MM.1S (cell line): ENCODE data around the gene DCAF17.
"Not testable (repeated sequence)": the region's sequence is repeated elsewhere in the genome, so short reads cannot be mapped to it uniquely, and the experiment has no call there.

ENCODE experiments used
- DNase-seq: peaks from one replicate; pipeline ENCODE4 v3.0.0-alpha.2; 2015
- H2AFZ ChIP-seq: fragments of 300-600 bp; sonication (generic); 2 replicates; pipeline ENCODE4 v1.6.0; 2016; ENCODE audit warnings: antibody characterized with exemption, low read length
- H3F3A ChIP-seq: fragments of 300-600 bp; sonication (generic); 2 replicates; pipeline ENCODE4 v1.6.1; 2016; ENCODE audit warnings: mild to moderate bottlenecking, antibody characterized with exemption, low read length, moderate library complexity, mixed read lengths; ENCODE audit not compliant: insufficient read depth
- H3K27ac ChIP-seq: fragments of 300-600 bp; sonication (generic); 2 replicates; pipeline ENCODE4 v1.5.1; 2016; ENCODE audit warnings: mild to moderate bottlenecking, low read length
- H3K27me3 ChIP-seq: fragments of 300-600 bp; sonication (generic); replicated peaks from 2 replicates; pipeline ENCODE4 v1.6.0; 2016; ENCODE audit warnings: low read length; ENCODE audit not compliant: insufficient read depth
- H3K36me3 ChIP-seq: fragments of 300-600 bp; sonication (generic); replicated peaks from 2 replicates; pipeline ENCODE4 v1.6.1; 2016; ENCODE audit warnings: mild to moderate bottlenecking, low read length, mixed read lengths; ENCODE audit not compliant: insufficient read depth
- H3K4me1 ChIP-seq: fragments of 300-600 bp; sonication (generic); 2 replicates; pipeline ENCODE4 v1.6.1; 2016; ENCODE audit warnings: low read length, mixed read lengths
- H3K4me2 ChIP-seq: fragments of 300-600 bp; sonication (generic); 2 replicates; pipeline ENCODE4 v1.6.0; 2016; ENCODE audit warnings: low read depth, low read length
- H3K4me3 ChIP-seq: fragments of 300-600 bp; sonication (generic); 2 replicates; pipeline ENCODE4 v1.5.1; 2016; ENCODE audit warnings: low read length, mixed read lengths
- H3K79me2 ChIP-seq: fragments of 300-600 bp; sonication (generic); 2 replicates; pipeline ENCODE4 v1.6.1; 2016; ENCODE audit warnings: mixed run types, low read length, mixed read lengths
- H3K9ac ChIP-seq: fragments of 300-600 bp; sonication (generic); 2 replicates; pipeline ENCODE4 v1.6.1; 2016; ENCODE audit warnings: low read length, mixed read lengths
- H3K9me2 ChIP-seq: fragments of 300-600 bp; sonication (generic); replicated peaks from 2 replicates; pipeline ENCODE4 v1.6.1; 2016; ENCODE audit warnings: mild to moderate bottlenecking, low read length, mixed read lengths; ENCODE audit not compliant: insufficient read depth
- H3K9me3 ChIP-seq: fragments of 300-600 bp; sonication (generic); replicated peaks from 2 replicates; pipeline ENCODE4 v1.6.1; 2016; ENCODE audit warnings: mild to moderate bottlenecking, low read length, mixed read lengths; ENCODE audit not compliant: insufficient read depth
- H4K20me1 ChIP-seq: fragments of 300-600 bp; sonication (generic); 2 replicates; pipeline ENCODE4 v1.6.1; 2016; ENCODE audit warnings: mild to moderate bottlenecking, low read length, moderate library complexity, mixed read lengths; ENCODE audit not compliant: insufficient read depth
- EZH2 ChIP-seq: fragments of 300-600 bp; sonication (generic); optimal IDR thresholded peaks from 2 replicates; pipeline ENCODE3; 2017; ENCODE audit warnings: low read depth, mild to moderate bottlenecking, antibody characterized with exemption, low read length, mixed read lengths
- EZH2phosphoT487 ChIP-seq: fragments of 300-600 bp; sonication (generic); IDR thresholded peaks from 2 replicates; pipeline ENCODE4 v1.6.1; 2018; ENCODE audit warnings: antibody characterized with exemption, low read length
- TF ChIP-seq, protein P1 (sequence below): fragments of 300-600 bp; sonication (generic); IDR thresholded peaks from 2 replicates; pipeline ENCODE4 v1.5.1; 2016; ENCODE audit warnings: antibody characterized with exemption, low read length, mixed read lengths

The DCAF17 gene

GRCh38 chr2:171420728-171421563 lies 13.1 kb upstream of the DCAF17 start:
- Histone ChIP-seq H3K27me3 (no peaks in the 10 kb centered on the region), H3K9me2 (no peaks in the 10 kb centered on the region), H4K20me1 (no peaks in the 10 kb centered on the region), H3K4me2 (no peak overlapping the region), H3K9me3 (no peaks in the 10 kb centered on the region), H3K27ac (no peak overlapping the region), H3K4me1 (no peaks in the 10 kb centered on the region), H3K9ac (no peak overlapping the region), H3K79me2 (no peaks in the 10 kb centered on the region), H3F3A (no peaks in the 10 kb centered on the region), H3K4me3 (no peak overlapping the region), H2AFZ (no peak overlapping the region), H3K36me3 (no peaks in the 10 kb centered on the region)
- TF ChIP-seq, protein P1, sequence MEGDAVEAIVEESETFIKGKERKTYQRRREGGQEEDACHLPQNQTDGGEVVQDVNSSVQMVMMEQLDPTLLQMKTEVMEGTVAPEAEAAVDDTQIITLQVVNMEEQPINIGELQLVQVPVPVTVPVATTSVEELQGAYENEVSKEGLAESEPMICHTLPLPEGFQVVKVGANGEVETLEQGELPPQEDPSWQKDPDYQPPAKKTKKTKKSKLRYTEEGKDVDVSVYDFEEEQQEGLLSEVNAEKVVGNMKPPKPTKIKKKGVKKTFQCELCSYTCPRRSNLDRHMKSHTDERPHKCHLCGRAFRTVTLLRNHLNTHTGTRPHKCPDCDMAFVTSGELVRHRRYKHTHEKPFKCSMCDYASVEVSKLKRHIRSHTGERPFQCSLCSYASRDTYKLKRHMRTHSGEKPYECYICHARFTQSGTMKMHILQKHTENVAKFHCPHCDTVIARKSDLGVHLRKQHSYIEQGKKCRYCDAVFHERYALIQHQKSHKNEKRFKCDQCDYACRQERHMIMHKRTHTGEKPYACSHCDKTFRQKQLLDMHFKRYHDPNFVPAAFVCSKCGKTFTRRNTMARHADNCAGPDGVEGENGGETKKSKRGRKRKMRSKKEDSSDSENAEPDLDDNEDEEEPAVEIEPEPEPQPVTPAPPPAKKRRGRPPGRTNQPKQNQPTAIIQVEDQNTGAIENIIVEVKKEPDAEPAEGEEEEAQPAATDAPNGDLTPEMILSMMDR = no peak
- no peak for TF ChIP-seq EZH2phosphoT487
- TF ChIP-seq EZH2 = no peak
- DNase-seq = no peak

- not testable (repeated sequence) for H3K79me2 ChIP-seq
These were observed 11.1 kb upstream of the DCAF17 start for GRCh38 chr2:171422710-171423495.

GRCh38 chr2:171430516-171431410 lies 3.3 kb upstream of the DCAF17 start:
- DNase-seq = no peak
- Histone ChIP-seq H3F3A (peaks cover 19% of the 10 kb centered on the region), H3K79me2 (peaks cover 35% of the 10 kb centered on the region), H4K20me1 (no peaks in the 10 kb centered on the region), H3K27me3 (no peaks in the 10 kb centered on the region), H3K9ac (no peak overlapping the region), H3K4me2 (no peak overlapping the region), H3K4me3 (no peak overlapping the region), H3K9me2 (no peaks in the 10 kb centered on the region), H2AFZ (no peak overlapping the region), H3K27ac (no peak overlapping the region), H3K4me1 (peaks cover 11% of the 10 kb centered on the region), H3K9me3 (no peaks in the 10 kb centered on the region), H3K36me3 (no peaks in the 10 kb centered on the region)
- no peak for TF ChIP-seq EZH2
- TF ChIP-seq EZH2phosphoT487 = no peak
- TF ChIP-seq, protein P1 = no peak

More at GRCh38 chr2:171422710-171423495, 11.1 kb upstream of the DCAF17 start:
- H3K27me3 ChIP-seq, H3K4me3 ChIP-seq, H3K27ac ChIP-seq, H4K20me1 ChIP-seq, H3K4me2 ChIP-seq, H3F3A ChIP-seq, H3K36me3 ChIP-seq, H3K9ac ChIP-seq, H3K4me1 ChIP-seq, H3K9me2 ChIP-seq, H2AFZ ChIP-seq, H3K9me3 ChIP-seq, DNase-seq: not testable (repeated sequence)
